Cardiac muscle cell (in vitro differentiated cells and primary cell): ENCODE results near the gene ACOT13. TPM values are rescaled to one million over a fixed set of nuclear protein-coding genes. Genes with fewer than 3 reads are reported as not detected.
"Not testable (repeated sequence)": the region's sequence is repeated elsewhere in the genome, so short reads cannot be mapped to it uniquely, and the experiment has no call there.

Experiments used
- DNase-seq, 2 donors: peaks; one replicate each; pipeline versions ENCODE4 v3.0.0 to v3.0.0-alpha.2; 2010 to 2017; ENCODE audit warnings: low read depth in 1 of 2, low spot score in 1 of 2
- H3K27ac ChIP-seq: fragments of 200-600 bp; sonication (generic); 2 replicates; pipeline ENCODE4 v1.5.1; 2016
- H3K27me3 ChIP-seq: fragments of 200-600 bp; sonication (generic); 2 replicates; pipeline ENCODE4 v1.6.0; 2016; ENCODE audit warnings: control low read depth
- H3K36me3 ChIP-seq: fragments of 200-600 bp; sonication (generic); 2 replicates; pipeline ENCODE4 v1.5.1; 2016; ENCODE audit warnings: control low read depth
- H3K4me1 ChIP-seq: fragments of 200-600 bp; sonication (generic); 2 replicates; pipeline ENCODE4 v1.8.1; 2017; ENCODE audit warnings: low read depth, mild to moderate bottlenecking, mixed run types
- H3K4me3 ChIP-seq: fragments of 200-600 bp; sonication (generic); 2 replicates; pipeline ENCODE4 v1.5.1; 2016; ENCODE audit warnings: mild to moderate bottlenecking
- H3K9me3 ChIP-seq: fragments of 200-600 bp; sonication (generic); 2 replicates; pipeline ENCODE4 v1.5.1; 2017; ENCODE audit warnings: low read depth, mild to moderate bottlenecking, control low read depth
- CTCF ChIP-seq: IDR thresholded peaks from 2 replicates; pipeline ENCODE4 v1.5.1; 2012; ENCODE audit warnings: low read depth, mild to moderate bottlenecking, low read length
- polyA plus RNA-seq: library from polyadenylated mRNA; unstranded; fragments of >200 nt; fragmentation: Nextera tagmentation; extraction: Ambion mirVana; gene quantifications from 2 replicates; pipeline ENCODE4 v1.2.1, GENCODE V29; 2016
- total RNA-seq: library from RNA; depleted of rRNA; stranded (reverse); fragments of >200 nt; gene quantifications from 2 replicates; pipeline ENCODE4 v1.2.3, GENCODE V29; 2016

Gene ACOT13
- total and polyA plus RNA-seq, 2 experiments from 2014 or later = 30.7 to 127 TPM

- no peak for DNase-seq
- Histone ChIP-seq H3K4me1 (peaks cover 9% of the 10 kb centered on the region), H3K27me3 (no peaks in the 10 kb centered on the region), H3K9me3 (no peaks in the 10 kb centered on the region), H3K36me3 (no peaks in the 10 kb centered on the region), H3K27ac (no peak overlapping the region), H3K4me3 (no peak overlapping the region)
- no peak for TF ChIP-seq CTCF
These were observed 86.7 kb downstream of the ACOT13 start for GRCh38 chr6:24753545-24753944.

- H3K9me3 ChIP-seq, DNase-seq, H3K27me3 ChIP-seq, H3K27ac ChIP-seq, H3K36me3 ChIP-seq, H3K4me3 ChIP-seq, H3K4me1 ChIP-seq: not testable (repeated sequence)
These were observed 87.5 kb downstream of the ACOT13 start for GRCh38 chr6:24754378-24754777.

Other genes starting within 250 kb of the ACOT13 start
- 1.1 and 4.8 TPM in 2 replicates for gene GPLD1, start 177.5 kb upstream of the ACOT13 start, total RNA-seq
- gene GPLD1, start 177.5 kb upstream of the ACOT13 start, polyA plus RNA-seq = 0.39 and 3.6 TPM in 2 replicates
- gene ALDH5A1, start 172.1 kb upstream of the ACOT13 start, total RNA-seq = 15.0 and 16.1 TPM in 2 replicates
- gene ALDH5A1, start 172.1 kb upstream of the ACOT13 start, polyA plus RNA-seq = 10.4 and 21.6 TPM in 2 replicates
- gene KIAA0319, start 20.9 kb upstream of the ACOT13 start, total RNA-seq = 5.2 and 6.2 TPM in 2 replicates
- 6.0 and 6.6 TPM in 2 replicates for gene KIAA0319, start 20.9 kb upstream of the ACOT13 start, polyA plus RNA-seq
- gene TDP2, start 178 bp upstream of the ACOT13 start, total RNA-seq = 36.6 and 46.6 TPM in 2 replicates
- 59.0 and 68.7 TPM in 2 replicates for gene TDP2, start 178 bp upstream of the ACOT13 start, polyA plus RNA-seq
- gene C6orf62, start 52.1 kb downstream of the ACOT13 start, total RNA-seq = 52.7 and 59.7 TPM in 2 replicates
- 52.8 and 59.6 TPM in 2 replicates for gene C6orf62, start 52.1 kb downstream of the ACOT13 start, polyA plus RNA-seq
- gene GMNN, start 107.9 kb downstream of the ACOT13 start, total RNA-seq = 30.2 and 33.4 TPM in 2 replicates
- gene GMNN, start 107.9 kb downstream of the ACOT13 start, polyA plus RNA-seq = 69.3 and 82.7 TPM in 2 replicates
- gene ARMH2, start 131.8 kb downstream of the ACOT13 start, total RNA-seq = not detected in 2 replicates
- gene ARMH2, start 131.8 kb downstream of the ACOT13 start, polyA plus RNA-seq = not detected in 2 replicates